Left renal cortex interstitium (tissue), 4 donors: ENCODE results near the gene SEPTIN5. TPM values are rescaled to one million over a fixed set of nuclear protein-coding genes. Genes with fewer than 3 reads are reported as not detected.
"Not testable (repeated sequence)": the region's sequence is repeated elsewhere in the genome, so short reads cannot be mapped to it uniquely, and the experiment has no call there.

ENCODE experiments used
- DNase-seq, 4 donors: peaks; one replicate each; pipeline ENCODE4 v3.0.0-alpha.2; 2013; ENCODE audit warnings: low read depth in 4 of 4, low spot score in 2 of 4, missing footprints in 1 of 4
- polyA plus RNA-seq, 4 donors: library from polyadenylated mRNA; unstranded; fragments of 120-200 nt; gene quantifications; one replicate each; pipeline ENCODE4 v1.2.1, GENCODE V29; 2013; ENCODE audit not compliant: insufficient read length in 4 of 4

The SEPTIN5 gene
- polyA plus RNA-seq, 4 donors = 32.5 to 38.3 (median 35.1) TPM

DNA sequence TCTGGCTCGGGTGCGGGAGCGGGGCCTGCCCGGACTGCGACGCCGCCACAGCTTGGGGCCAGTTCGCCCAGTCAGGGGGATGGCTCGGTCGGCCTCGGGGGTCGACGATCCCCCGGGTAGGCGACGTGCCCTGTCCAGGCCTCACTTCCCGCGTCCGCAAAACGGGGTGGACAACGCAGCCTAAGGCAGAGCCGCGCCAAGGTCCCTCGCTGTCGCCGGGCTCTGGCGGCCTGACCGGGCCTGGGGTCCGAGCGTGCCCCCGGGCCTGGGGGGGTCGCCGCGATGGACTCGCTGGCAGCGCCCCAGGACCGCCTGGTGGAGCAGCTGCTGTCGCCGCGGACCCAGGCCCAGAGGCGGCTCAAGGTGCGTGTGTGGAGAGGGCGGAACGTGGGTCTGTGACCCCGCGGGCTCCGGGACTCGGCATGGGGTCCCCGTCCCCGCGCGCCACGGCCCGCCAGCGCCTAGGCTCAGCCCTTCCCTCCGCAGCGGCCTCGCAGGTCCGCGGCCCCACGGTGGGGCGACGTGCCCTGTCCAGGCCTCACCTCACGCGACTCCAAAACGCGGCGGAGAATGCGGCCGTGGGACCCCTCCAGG, 4.2 kb downstream of the SEPTIN5 start:
- DNase-seq = no peak

- DNase-seq = no peak
Observed at GRCh38 chr22:19719050-19719482, 4.8 kb downstream of the SEPTIN5 start.

DNA sequence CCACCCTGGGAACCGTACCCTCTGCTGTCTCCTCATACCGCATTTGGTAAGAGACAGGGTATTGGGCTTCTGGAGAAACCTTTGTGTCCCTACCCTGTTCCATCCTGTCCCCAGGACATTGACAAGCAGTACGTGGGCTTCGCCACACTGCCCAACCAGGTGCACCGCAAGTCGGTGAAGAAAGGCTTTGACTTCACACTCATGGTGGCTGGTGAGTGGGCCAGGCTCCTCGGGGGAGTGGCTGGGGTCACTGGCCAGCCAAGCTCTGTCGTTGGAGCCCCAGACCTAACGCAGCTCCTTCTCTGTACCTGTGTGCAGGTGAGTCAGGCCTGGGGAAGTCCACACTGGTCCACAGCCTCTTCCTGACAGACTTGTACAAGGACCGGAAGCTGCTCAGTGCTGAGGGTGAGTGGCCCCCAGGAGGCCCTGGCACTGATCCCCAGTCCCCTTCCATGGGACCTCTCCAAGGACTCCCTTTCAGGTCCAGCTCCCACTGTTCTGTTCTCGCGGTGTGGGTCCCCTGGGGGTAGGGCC, 5.3 kb downstream of the SEPTIN5 start:
- DNase-seq = no peak

GRCh38 chr22:19720150-19720827, 6.0 kb downstream of the SEPTIN5 start:
- no peak for DNase-seq

DNA sequence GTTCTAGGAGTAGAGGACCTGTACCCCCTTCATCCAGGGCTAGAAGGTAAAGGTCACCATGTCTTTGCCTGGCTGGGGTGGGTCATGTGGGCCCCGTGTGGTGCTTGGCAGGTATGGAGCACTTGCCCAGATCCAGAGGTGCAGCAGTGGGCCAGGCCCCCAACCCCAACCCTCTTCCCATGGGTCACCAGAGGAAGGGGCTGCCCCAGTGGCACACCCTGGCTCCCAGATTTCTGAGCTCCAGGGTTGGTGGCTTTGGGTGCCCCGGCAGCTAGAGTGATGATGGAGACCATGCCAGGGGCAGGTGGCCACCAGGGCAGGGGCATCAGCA, 6.7 kb downstream of the SEPTIN5 start:
- no peak for DNase-seq

DNA sequence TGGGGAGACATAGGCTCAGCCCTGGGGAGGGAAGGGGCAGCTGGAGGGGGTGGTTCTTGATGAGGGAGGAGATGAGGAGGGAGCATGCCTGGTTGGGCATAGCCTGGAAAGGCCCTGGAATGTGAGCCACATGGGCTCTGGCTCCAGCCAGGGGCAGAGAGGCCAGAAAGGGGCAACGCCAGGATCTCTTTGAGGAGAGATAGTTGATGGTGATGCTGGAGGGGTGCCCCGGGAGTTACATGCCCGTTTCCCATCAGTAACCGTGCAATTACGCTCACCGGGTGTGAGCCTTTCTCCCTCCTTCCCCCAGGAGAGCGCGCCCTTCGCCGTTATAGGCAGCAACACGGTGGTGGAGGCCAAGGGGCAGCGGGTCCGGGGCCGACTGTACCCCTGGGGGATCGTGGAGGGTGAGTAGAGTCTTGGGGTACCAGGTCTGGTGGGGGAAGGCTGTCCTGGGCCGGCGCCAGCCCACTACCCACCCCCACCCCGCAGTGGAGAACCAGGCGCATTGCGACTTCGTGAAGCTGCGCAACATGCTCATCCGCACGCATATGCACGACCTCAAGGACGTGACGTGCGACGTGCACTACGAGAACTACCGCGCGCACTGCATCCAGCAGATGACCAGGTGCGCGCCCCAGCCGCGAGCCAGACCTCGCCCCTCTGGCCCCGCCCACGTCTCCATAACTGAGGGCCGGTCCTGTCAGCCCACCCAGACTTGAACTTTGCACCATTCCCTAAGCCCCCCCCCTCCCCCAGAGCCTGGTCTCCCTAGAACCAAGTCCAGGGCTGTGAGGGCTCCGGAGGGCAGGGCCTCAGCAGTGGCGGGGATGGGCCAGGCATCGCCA, 7.3 kb downstream of the SEPTIN5 start:
- DNase-seq = no peak

- no peak for DNase-seq
Observed at GRCh38 chr22:19722178-19722981, 8.1 kb downstream of the SEPTIN5 start.

DNA sequence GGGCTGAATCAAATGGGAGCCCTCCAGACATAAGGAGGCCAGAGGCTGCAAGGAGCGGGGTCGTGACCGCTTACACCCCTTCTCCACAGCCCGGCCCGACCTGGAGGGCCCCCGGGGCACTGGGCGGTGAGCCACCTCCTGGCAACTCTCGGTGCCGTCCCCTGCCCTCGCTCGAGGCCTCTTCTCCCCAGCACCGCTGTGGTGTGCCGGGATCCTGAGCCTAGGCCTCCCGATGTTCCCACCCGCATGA, 8.6 kb downstream of the SEPTIN5 start:
- no peak for DNase-seq

DNA sequence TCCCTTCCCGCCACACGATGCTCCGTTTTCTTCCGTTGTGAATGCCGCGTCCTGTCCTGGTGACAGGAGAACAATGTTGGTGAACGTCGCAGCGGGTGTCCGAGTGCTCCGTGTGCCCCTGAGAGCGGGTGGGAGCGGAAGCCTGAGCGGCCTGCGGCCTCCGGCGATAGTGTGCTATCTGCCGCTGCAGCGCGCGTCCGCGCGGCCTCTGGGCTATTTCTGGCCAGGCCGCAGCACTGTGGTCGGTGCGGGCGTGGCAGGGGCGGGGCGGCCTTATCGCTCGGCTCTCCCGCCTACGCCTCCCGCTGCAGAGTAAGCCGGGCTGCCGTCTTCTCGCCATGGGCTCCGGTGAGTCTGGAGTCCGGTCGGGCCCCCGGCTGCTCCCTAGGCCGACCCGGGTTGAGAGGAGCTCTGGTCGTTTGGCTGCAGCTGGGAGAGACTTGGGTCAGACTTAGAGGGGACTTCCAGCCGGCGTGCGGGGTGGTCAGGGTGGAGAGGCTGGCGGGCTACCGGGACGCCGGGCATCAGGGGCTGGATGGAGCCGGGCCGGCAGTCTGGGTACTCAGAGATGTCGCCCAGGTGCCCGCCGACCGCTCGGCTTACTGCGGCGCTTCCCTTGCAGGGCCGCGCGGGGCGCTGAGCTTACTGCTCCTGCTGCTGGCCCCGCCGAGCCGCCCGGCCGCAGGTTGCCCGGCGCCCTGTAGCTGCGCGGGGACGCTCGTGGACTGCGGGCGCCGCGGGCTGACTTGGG, 9.1 kb downstream of the SEPTIN5 start, which contains the start of gene GP1BB:
Gene GP1BB (plus strand): TSS at position 308 of the 751 bp plus-strand sequence. CDS start 31 bp downstream, at position 339.
- DNase-seq = no peak

DNA sequence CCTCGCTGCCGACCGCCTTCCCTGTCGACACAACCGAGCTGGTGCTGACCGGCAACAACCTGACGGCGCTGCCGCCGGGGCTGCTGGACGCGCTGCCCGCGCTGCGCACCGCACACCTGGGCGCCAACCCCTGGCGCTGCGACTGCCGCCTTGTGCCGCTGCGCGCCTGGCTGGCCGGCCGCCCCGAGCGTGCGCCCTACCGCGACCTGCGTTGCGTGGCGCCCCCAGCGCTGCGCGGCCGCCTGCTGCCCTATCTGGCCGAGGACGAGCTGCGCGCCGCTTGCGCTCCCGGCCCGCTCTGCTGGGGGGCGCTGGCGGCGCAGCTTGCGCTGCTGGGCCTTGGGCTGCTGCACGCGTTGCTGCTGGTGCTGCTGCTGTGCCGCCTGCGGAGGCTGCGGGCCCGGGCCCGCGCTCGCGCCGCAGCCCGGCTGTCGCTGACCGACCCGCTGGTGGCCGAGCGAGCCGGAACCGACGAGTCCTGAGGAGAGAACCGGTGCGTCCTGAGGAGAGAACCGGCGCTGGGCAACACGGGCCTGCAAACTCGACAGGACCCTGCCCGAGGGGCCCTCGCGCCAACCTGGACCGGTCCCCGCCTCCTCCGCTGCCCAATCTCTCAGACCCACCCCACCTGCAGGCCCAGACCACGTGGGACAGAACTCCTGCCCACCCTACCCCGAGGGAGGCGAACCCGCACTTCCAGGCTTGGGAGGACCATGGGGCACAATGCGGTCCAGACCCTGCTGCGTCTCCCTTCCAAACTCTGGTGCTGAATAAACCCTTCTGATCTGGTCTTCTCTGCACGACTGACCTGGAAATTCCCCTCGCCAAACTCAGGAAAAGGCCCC, 9.9 kb downstream of the SEPTIN5 start:
- DNase-seq = no peak

GRCh38 chr22:19724927-19725661, 10.8 kb downstream of the SEPTIN5 start:
- DNase-seq = no peak

DNA sequence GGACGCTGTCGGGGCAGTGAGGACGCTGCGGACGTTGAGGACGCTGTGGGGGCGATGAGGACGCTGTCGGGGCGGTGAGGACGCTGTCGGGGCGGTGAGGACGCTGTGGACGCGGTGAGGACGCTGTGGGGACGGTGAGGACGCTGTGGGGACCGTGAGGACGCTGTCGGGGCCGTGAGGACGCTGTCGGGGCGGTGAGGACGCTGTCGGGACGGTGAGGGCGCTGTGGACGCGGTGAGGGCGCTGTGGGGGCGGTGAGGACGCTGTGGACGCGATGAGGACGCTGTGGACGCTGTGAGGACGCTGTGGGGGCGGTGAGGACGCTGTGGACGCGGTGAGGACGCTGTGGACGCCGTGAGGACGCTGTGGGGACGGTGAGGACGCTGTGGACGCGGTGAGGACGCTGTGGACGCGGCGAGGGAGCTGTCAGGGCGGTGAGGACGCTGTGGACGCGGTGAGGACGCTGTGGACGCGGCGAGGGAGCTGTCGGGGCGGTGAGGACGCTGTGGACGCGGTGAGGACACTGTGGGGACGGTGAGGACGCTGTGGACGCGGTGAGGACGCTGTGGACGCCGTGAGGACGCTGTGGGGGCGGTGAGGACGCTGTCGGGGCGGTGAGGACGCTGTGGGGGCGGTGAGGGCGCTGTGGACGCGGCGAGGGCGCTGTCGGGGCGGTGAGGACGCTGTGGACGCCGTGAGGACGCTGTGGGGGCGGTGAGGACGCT, 11.9 kb downstream of the SEPTIN5 start:
- DNase-seq = not testable (repeated sequence)

DNA sequence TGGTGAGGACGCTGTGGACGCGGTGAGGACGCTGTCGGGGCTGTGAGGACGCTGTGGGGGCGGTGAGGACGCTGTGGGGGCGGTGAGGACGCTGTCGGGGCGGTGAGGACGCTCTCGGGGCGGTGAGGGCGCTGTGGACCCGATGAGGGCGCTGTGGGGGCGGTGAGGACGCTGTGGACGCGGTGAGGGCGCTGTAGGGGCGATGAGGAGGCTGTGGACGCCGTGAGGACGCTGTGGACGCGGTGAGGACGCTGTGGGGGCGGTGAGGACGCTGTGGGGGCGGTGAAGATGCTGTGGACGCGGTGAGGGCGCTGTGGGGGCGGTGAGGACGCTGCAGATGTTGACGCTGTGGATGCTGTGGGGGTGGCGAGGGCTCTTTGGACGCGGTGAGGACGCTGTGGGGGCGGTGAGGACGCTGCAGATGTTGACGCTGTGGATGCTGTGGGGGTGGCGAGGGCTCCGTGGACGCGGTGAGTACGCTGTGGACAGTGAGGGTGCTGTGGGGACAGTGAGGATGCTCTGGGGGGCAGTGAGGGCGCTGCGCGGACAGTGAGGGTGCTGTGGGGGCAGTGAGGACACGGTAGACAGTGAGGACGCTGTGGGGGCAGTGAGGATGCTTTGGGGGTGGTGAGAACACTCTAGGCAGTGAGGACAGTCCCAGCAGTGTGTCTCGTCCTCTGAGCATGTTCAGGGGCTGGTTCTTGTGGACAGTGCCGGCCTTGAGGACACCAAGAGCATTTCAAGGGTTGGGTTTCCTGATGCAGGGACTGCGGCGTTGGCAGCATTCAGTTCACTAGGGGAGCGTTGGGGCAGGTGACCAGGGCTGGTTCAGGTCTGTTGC, 13.2 kb downstream of the SEPTIN5 start:
- DNase-seq = no peak

DNA sequence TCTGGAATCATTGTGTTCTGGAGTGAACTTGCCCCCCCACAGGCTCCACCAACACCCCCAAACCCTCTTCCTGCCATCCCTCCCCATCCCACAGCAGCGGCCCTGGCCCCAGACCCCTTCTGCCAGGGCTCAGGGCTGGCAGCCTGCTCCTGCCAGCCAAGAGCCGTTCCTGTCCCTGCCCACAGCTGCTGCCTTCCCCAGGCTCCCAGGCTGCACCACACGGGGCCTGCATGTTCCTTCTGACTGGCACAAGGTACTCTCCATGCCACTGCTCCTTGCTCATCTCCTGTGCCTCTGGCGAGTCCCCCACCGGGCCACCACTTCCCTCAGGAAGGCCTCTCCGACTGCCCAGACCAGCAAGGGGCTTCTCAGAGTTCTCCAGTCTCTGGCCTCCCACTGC, 14.0 kb downstream of the SEPTIN5 start:
- no peak for DNase-seq

DNA sequence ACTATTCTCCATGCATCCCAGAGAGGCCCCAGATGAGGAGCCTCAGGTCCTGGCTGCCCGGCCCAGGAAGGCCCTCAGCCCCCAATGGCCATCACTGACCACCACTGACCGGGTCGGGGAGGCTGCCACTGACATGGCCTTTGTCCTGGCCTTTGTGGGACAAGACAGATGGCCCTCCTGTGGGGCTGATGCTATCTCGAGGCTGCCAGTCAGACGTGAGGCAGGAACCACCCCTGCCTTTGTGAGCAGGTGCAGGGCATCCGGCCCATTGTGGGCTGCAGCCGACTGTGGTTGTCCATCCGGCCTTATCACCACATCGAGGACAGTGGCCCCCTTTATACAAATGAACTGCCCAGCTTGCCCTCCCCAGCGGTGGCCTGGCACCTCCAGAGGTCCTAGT, 14.5 kb downstream of the SEPTIN5 start:
- DNase-seq = no peak

- DNase-seq = no peak
Observed at GRCh38 chr22:19729507-19729906, 15.2 kb downstream of the SEPTIN5 start.

GRCh38 chr22:19730198-19730597, 15.9 kb downstream of the SEPTIN5 start:
- DNase-seq = no peak
